Measurements from ENCODE around the gene RGS6. TPM values are rescaled to one million over a fixed set of nuclear protein-coding genes. Genes with fewer than 3 reads are reported as not detected.

RGS6 gene
- total and polyA plus RNA-seq, 2 of the 4 experiments (the other 2 are of a cell fraction), result not detected

GRCh38 chr14:72503271-72503670 lies 571.0 kb downstream of the RGS6 start:
- H3K4me1 ChIP-seq (ENCODE audit: control insufficient read depth, insufficient read depth, low read length), result no peaks in the 10 kb centered on the region
- H3K23ac ChIP-seq (ENCODE audit: low read depth, low read length), result no peak overlapping the region
- no peak for ATAC-seq (ENCODE audit: low read depth)
- no peak overlapping the region for H4K91ac ChIP-seq (ENCODE audit: insufficient read depth, low read depth, low read length)
- H2BK15ac ChIP-seq (ENCODE audit: low read depth, low read length), result no peak overlapping the region
- H3K4ac ChIP-seq (ENCODE audit: low read depth, low read length), result no peak overlapping the region
- no peak overlapping the region for H2BK20ac ChIP-seq (ENCODE audit: low read depth, low read length)
- H3K18ac ChIP-seq (ENCODE audit: low read depth, low read length), result no peak overlapping the region
- dilution Hi-C loops (cut with HindIII; ENCODE audit: low sequenced_read_pairs, unreplicated experiment) (no loop called here), in situ Hi-C loops (cut with MboI; ENCODE audit: low sequenced_read_pairs) (no loop called here), intact Hi-C loops (cut with micrococcal nuclease) (no loop called here)
- H3K4me2 ChIP-seq (ENCODE audit: low read depth, low read length), result no peak overlapping the region
- WGBS, 2 experiments (ENCODE audit: extremely low coverage in 2 of 2, insufficient read length in 1 of 2), result no CpG with 5 or more reads among the region's 1 CpG
- no peaks in the 10 kb centered on the region for H3K36me3 ChIP-seq (ENCODE audit: control insufficient read depth, insufficient read depth, low read length)
- no peak overlapping the region for H2BK5ac ChIP-seq (ENCODE audit: low read depth, low read length, poor library complexity, severe bottlenecking)
- no peak overlapping the region for H2AK5ac ChIP-seq (ENCODE audit: low read depth, low read length)
- DNase-seq, result no peak
- no peak overlapping the region for H2AK9ac ChIP-seq (replicated peaks; ENCODE audit: low read depth, low read length, poor library complexity)
- no peak overlapping the region for H2AFZ ChIP-seq (replicated peaks; ENCODE audit: low read length, poor library complexity)
- ChIA-PET POLR2A (ENCODE audit: unreplicated experiment) (no interaction called here), CTCF (no interaction called here)
- H3K9me3 ChIP-seq (ENCODE audit: control insufficient read depth, insufficient read depth, low read length), result 0 out of 2 replicates have a peak, but pooled peaks cover 1% of the 10 kb centered on the region
- no peaks in the 10 kb centered on the region for H3K9me1 ChIP-seq (ENCODE audit: insufficient read depth, low read length)
- no peak overlapping the region for H3K9ac ChIP-seq (ENCODE audit: low read depth, low read length)
- peaks cover 20% of the 10 kb centered on the region for H3K27me3 ChIP-seq (ENCODE audit: control insufficient read depth, insufficient read depth, low read length)
- no peak overlapping the region for H3K27ac ChIP-seq (ENCODE audit: insufficient read depth, low read length)
- no peak overlapping the region for H4K8ac ChIP-seq (ENCODE audit: low read depth in 2 of 2, low read length in 2 of 2)
- H3K4me3 ChIP-seq (ENCODE audit: insufficient read depth, low read depth, low read length), result no peak overlapping the region
- no peaks in the 10 kb centered on the region for H4K20me1 ChIP-seq (ENCODE audit: insufficient read depth, low read length)
- H4K5ac ChIP-seq (ENCODE audit: low read depth, low read length), result no peak overlapping the region
- H3K14ac ChIP-seq (replicated peaks; ENCODE audit: low read depth, low read length), result no peak overlapping the region
- no peak overlapping the region for H3K56ac ChIP-seq (ENCODE audit: extremely low read depth, insufficient read depth, low read length)
- H3K79me1 ChIP-seq (ENCODE audit: low read depth in 1 of 2, low read length in 2 of 2), result no peaks in the 10 kb centered on the region
- TF ChIP-seq USF2 (IDR thresholded peaks at IDR 0.05; ENCODE audit: low read depth, low read length) (no peak), CHD1 (IDR thresholded peaks at IDR 0.05; ENCODE audit: low read depth, low read length) (no peak), CEBPB (IDR thresholded peaks at IDR 0.05; ENCODE audit: low read depth, low read length) (no peak), RFX5 (IDR thresholded peaks at IDR 0.05; ENCODE audit: low read depth, low read length) (no peak), MAZ (IDR thresholded peaks at IDR 0.05; ENCODE audit: borderline replicate concordance, low read depth, low read length) (no peak), RCOR1 (IDR thresholded peaks at IDR 0.05; ENCODE audit: insufficient replicate concordance, low read length) (no peak), MAFK (IDR thresholded peaks at IDR 0.05; ENCODE audit: low read depth, low read length) (no peak), FOS (IDR thresholded peaks at IDR 0.05; ENCODE audit: low read depth, low read length) (no peak), CTCF (conservative IDR thresholded peaks at IDR 0.05; ENCODE audit: low read depth, low read length) (no peak), ELK1 (IDR thresholded peaks at IDR 0.05; ENCODE audit: borderline replicate concordance, low read depth, low read length) (no peak), SMC3 (IDR thresholded peaks at IDR 0.05; ENCODE audit: low read depth, low read length) (no peak), RAD21 (IDR thresholded peaks at IDR 0.05; ENCODE audit: low read length) (no peak), BHLHE40 (IDR thresholded peaks at IDR 0.05; ENCODE audit: low read depth, low read length) (no peak), NFE2L2 (IDR thresholded peaks at IDR 0.05; ENCODE audit: low read depth, low read length) (no peak), MXI1 (IDR thresholded peaks at IDR 0.05; ENCODE audit: borderline replicate concordance, low read depth, low read length) (no peak), POLR2A (IDR thresholded peaks at IDR 0.05; ENCODE audit: low read depth, low read length) (no peak)
- BruUV-seq (replicated peaks), result no TSS peak
- no peak overlapping the region for H2BK120ac ChIP-seq (ENCODE audit: low read depth, low read length)
